HG03354 (cell line): ENCODE results near the gene ZDHHC1.

ENCODE experiments used
- ATAC-seq: cut with Tn5 transposase; IDR thresholded peaks from one replicate; pipeline ENCODE4 v1.9.1; 2021; ENCODE audit warnings: mild to moderate bottlenecking; ENCODE audit not compliant: unreplicated experiment, poor library complexity, severe bottlenecking

Gene ZDHHC1, protein sequence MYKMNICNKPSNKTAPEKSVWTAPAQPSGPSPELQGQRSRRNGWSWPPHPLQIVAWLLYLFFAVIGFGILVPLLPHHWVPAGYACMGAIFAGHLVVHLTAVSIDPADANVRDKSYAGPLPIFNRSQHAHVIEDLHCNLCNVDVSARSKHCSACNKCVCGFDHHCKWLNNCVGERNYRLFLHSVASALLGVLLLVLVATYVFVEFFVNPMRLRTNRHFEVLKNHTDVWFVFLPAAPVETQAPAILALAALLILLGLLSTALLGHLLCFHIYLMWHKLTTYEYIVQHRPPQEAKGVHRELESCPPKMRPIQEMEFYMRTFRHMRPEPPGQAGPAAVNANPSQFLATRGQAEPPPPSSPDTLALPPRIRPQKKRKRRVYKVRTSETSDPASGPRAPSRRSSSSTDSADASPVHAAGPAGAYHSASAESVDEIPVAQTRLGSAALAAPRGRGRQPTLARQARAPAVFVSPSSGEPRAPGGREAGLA

GRCh38 chr16:67415872-67416793 is at the start of gene ZDHHC1:
Gene ZDHHC1 (minus strand): TSS chr16:67416477. CDS start chr16:67407775, 8,702 bp downstream.
- peak; percentile 80 for ATAC-seq

DNA sequence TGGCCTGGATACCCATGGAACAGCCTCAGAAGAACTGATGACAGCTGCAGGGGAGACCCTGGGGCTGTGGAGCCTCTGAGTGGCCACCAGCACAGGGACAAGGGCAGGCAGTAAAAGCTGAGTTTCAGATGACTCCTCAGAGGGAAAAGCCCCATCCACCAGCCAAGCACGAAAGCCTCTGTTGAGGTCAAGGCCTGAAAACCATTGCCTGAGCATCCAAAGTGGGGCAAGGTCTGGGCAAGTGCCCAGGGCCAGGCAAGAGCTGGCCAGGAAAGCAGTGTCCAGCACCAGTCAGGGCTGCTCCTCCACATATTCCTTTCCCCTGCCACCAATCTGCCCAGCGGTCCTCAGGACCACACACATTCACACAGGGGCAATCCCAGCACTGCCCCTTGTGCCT is 48.3 kb upstream of the ZDHHC1 start:
- no peak for ATAC-seq

DNA sequence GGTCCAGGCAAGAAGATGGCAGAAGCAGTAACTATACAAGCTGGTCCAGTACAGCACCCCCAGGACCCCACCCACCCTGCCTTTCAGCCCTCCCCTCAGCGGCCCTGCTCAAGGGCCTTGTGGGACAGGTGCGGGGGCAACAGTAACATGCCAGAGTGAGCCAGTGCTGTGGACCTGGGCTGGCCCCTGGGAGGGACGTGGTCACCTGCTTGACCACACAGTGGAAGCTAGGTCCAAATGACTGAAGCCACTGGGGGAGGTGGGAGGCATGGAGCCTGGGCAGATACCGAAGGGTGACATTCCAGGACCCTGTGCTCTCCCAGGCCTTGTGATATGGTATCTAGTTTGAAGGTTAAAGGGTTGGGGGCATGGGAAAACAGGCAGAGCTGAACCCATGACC is 47.4 kb upstream of the ZDHHC1 start:
- no peak for ATAC-seq

- ATAC-seq: no peak
Observed at GRCh38 chr16:67463059-67463458, 46.8 kb upstream of the ZDHHC1 start.

GRCh38 chr16:67462279-67462655 is 46.0 kb upstream of the ZDHHC1 start:
- no peak for ATAC-seq

DNA sequence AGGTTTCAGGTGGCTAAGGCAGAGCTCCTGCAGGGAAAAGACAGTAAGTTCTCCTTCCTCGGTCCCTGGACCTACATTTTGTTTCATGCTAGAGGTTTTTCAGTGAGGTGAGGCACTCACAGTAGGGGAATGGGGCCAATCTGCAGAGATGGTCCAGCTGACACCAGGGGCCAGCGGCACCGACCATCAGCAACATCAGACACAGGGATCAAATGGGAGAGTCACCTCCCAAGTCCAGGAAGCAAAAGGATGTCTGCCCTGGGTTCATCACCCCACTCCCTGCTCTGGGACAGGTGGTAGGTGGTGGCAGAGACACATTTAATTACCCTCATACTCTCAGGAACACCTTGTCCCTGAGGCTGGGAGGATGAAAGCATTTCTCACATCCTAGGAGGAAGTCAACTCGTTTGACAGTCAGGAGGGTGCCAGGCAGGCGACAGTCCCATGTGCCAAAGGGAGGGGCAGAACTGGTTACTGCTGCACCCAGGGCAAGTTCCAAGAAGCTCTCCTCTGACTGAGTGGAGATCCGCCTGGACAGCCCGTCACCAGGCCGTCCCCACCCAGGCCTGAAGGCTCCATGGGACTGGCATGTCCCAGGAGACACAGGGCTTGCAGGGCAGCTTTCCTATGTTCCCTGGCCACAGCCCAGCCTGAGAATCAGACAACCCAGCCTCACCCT is 45.5 kb upstream of the ZDHHC1 start:
- no peak for ATAC-seq

GRCh38 chr16:67460961-67461360 is 44.7 kb upstream of the ZDHHC1 start:
- ATAC-seq: no peak

- no peak for ATAC-seq
Observed at GRCh38 chr16:67460168-67460567, 43.9 kb upstream of the ZDHHC1 start.

GRCh38 chr16:67459861-67460150 is 43.5 kb upstream of the ZDHHC1 start:
- no peak for ATAC-seq

- ATAC-seq: no peak
Observed at GRCh38 chr16:67459066-67459860, 43.0 kb upstream of the ZDHHC1 start.

DNA sequence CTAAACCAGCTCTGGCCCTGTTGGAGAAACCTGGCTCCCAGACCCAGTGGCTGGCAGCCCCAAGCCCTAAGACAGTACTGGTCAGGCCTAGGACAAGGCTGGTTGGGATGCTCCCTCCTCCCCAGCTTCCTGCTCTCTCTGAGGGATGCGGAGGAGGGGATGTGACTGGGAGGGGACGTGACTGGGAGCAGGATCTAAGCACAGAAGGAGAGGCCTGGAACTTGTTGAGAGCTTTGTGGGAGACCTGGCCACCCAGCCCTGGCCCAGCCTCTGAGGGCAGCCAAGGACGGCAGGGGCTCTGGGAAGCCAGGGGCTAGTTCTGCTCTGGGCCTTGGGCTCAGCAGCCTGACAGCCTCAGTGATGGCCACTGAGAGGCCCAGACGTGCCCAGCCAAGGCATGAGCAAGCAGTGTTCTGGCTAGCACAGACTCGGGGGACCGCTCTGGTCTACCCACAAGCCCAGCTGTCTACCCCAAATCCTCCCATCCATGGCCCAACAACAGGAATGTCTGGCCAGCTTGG is 41.9 kb upstream of the ZDHHC1 start:
- ATAC-seq: no peak

GRCh38 chr16:67457611-67458010 is 41.3 kb upstream of the ZDHHC1 start:
- no peak for ATAC-seq

GRCh38 chr16:67456391-67457081 is 40.3 kb upstream of the ZDHHC1 start:
- no peak for ATAC-seq

DNA sequence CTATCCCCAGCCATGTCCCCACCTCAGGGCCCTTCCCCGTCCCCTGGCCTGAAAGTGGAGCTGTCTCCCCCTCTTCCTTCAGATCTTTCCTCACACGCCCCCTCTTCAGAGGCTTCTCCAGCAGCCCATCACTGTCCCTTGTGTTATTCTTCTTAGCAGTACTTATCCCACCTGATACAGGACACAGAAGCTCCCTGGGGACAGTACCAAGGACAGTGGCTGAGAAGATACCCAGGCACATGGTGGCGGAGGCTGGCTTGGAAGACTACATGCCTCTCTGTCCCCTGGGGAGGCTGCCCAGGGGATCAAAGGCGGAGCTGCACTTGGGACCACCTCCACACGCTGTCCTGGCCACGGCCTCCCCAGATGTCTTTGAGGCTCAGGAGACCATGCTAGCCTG is 38.6 kb upstream of the ZDHHC1 start:
- no peak for ATAC-seq

DNA sequence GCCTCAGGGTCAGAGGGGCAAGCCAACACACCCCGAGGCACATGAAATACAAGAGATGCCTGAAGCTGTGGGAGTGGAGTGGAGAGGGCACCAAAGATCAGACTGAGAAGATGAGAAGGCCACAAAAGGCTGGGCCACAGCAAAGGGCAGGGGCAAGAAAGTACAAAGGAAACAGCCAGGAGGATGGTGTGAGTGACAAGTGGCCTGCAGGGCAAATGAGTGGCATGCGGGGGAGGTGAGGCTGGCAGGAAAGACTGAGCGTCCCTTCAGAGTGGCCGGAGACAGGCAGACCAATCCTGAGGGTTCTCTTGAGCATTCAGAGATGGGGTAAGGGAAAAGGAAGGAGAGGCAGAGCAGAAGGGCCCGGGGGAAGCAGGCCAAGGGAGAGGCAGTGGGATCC is 37.8 kb upstream of the ZDHHC1 start:
- no peak for ATAC-seq

GRCh38 chr16:67451704-67452435 is 35.6 kb upstream of the ZDHHC1 start:
- ATAC-seq: no peak

GRCh38 chr16:67451061-67451703 is 34.9 kb upstream of the ZDHHC1 start:
- no peak for ATAC-seq

DNA sequence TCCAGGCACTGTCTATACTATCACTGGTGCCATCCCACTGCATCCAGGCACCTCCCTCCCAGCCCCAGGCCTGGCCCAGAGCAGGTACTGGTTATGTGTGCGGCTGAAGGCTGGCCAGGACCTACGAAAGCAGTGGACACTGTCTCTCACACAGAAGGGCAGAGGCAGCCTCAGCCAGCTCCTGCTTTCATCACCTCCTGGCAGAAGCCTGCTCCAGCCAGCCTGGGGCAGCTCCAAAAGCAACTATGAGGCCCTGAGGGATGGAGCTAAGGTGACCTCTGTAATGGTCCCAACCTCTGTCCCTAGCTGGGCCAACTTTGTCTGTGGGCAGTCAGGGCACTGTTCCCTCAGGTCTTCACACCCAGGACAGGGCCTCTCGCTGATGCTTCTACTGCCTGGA is 33.5 kb upstream of the ZDHHC1 start:
- ATAC-seq: no peak
